ENCODE measurements around the gene BPIFB3.

Gene BPIFB3

DNA sequence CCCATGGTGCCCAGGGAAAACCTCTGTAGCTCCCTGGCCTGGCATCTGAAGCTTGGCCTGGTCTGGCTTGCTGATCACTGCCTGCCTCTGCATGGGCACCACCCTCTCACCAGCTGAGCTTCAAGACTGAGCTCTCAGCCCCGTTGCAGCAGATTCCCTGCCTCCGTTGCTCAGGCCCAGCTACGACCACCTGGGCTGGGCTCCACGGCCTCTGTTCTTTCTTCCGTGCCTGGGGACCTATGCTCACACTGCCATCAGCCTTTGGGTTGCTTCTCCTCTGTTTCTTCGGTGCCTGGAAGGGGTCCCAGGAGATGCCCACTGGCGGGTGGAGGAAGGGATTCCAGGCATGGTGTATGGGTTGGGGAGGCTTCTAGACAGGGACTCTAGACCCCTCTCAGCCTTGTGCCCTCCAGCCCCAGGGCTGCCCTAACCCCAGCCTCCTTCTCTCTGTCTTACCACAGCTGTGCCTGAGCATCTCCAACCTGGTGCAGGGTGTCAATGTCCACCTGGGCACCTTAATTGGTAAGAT lies 37.1 kb upstream of the BPIFB3 start:
- no peak for DNase-seq

- no peak for DNase-seq
These were observed 36.2 kb upstream of the BPIFB3 start for GRCh38 chr20:33017542-33017941.

GRCh38 chr20:33018169-33018931 lies 35.4 kb upstream of the BPIFB3 start:
- DNase-seq = no peak

GRCh38 chr20:33019465-33020277 lies 34.0 kb upstream of the BPIFB3 start:
- no peak for DNase-seq

DNA sequence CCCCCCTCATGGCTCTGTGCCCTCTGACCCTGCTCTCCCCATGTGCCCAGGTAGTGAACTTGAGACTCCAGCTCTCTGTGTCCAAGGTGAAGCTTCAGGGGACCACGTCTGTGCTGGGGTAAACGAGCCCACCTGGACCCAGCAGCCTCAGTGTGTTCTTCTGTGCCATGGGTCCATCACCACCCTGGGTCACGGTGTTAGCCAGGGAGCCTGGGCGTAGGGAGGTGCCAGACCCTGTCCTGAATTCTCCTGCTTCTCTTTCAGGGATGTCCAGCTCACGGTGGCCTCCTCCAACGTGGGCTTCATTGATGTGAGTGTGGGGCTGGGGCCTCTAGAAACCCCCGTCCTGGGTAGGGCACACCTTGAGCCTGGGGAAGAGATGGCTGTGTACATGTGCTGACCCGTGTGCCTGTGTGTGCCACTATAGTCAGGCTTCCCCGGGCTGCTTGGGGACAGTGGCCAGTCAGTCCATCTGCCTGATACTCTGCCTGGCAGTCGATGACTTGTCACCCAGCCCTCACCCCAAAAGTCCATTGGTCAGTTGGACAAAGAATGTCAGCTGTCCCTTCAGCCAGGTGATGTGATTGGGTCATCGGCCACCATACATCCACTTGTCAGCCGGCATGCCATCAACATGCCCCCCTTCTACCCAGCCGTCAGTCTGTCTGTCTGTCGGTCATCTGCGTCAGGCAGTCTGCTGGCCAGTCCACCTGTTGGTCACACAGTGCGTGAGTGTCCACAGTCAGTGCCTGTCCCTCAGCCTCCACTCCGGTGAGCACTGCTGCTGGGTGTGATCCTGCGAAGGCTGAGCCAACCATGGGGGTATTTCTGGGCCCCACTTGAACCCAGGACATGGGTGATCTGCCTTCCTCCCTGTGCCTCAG lies 33.2 kb upstream of the BPIFB3 start:
- DNase-seq = no peak

DNA sequence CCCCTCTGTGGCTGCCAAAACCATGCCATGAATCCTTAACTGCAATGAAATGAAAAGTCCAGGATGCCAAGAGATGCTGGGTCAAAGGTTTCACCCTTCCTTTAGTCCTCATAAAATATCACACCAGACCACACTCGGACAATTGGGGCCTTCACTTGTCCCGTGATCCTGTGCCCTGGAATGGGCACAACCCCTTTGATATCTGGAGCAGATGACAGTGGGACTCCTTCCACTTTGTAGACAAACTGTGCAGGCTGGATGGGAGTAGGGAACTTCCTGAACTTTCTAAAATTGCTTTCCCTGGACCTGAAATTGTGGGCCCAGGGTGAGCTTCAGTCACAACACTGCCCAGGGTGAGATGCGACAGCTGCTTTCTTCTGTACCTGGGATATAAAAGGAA lies 31.8 kb upstream of the BPIFB3 start:
- DNase-seq = no peak

- no peak for DNase-seq
These were observed 31.4 kb upstream of the BPIFB3 start for GRCh38 chr20:33022289-33022688.

DNA sequence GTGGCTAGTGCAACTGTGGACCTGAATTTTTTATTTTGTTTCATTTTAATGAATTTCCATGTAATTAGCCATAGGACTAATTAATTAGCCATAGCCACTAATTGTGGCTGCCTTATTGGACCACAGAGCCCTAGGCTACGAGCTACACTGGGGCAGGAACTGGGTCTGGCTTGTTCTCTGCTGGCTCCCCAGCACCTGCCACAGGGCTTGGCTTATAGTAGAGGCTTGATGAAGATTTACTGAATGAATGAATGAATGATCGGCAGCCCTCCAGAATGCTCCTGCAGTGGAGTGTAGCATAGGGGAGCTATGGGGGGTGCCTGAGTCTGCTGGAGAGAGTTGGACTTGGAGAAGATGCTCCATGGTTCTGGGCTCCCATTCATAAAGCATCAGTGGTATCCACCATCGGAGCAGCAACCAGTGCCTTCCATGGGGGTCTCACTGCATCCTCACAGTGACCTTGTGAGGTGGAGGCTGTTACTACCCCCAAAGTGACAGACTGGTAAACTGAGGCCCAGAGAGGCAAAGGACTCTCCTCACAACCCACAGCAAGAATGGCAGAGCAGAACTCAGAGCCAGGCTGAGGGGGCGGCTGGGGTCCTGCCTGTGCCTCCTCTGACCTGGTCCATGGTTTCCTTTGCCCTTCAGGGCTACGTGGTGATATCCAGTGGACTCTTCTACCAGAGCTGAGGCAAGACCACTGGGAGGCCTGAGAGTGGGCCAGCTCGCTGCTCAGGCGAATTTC lies 30.8 kb upstream of the BPIFB3 start:
- DNase-seq = no peak

DNA sequence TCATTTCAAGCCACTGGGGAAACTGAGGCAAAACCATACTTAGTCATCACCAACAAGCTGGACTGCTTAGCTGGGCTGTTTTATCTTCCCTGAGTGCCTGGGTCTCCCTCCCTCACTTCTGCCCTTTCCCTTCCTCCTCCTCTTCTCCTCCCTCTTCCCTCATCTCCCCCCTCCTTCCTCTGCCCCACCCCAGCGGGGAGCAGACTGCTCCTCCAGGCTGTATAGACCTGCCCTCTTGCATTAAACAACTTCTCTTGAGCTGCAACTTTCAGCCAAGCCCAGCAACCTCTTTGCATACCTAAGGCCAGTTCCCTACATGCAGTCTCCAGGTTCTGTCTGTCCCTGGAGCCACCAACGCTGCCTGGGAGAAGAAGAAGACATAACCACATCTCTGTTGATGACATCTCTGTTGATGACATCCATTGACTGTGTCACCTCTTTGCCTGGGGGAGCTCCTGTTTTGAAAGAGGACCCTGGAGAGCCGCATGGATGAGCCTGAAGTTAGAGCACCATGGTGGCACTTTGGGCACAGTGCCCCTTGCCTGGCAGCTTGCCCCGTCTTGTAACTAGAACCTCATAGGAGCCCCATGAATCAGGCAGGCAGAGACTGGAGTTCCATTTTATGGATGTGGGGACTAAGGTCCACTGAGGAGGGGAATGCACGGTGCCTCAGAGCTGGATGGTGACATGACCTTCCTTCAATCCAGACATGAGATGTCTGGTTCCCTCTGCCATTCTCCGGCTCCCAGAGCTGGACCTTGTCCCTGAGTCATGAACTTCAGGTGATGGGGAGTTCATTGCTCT lies 30.1 kb upstream of the BPIFB3 start:
- DNase-seq = no peak

DNA sequence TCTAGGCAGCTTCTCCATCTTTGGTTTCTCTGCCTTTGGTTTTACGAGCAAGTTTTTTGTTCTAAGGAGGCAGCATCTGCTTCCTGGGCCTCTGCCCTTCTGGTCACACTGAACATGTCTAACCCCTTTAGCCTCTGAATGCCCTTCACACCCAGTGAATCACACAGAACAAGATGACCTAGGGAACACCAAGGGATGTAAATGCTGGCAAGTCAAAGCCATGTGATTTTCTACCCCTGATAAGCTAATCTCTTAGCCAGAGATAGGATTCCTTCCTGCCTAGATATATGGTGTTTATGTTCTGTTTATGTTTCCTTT lies 29.5 kb upstream of the BPIFB3 start:
- DNase-seq = no peak

DNA sequence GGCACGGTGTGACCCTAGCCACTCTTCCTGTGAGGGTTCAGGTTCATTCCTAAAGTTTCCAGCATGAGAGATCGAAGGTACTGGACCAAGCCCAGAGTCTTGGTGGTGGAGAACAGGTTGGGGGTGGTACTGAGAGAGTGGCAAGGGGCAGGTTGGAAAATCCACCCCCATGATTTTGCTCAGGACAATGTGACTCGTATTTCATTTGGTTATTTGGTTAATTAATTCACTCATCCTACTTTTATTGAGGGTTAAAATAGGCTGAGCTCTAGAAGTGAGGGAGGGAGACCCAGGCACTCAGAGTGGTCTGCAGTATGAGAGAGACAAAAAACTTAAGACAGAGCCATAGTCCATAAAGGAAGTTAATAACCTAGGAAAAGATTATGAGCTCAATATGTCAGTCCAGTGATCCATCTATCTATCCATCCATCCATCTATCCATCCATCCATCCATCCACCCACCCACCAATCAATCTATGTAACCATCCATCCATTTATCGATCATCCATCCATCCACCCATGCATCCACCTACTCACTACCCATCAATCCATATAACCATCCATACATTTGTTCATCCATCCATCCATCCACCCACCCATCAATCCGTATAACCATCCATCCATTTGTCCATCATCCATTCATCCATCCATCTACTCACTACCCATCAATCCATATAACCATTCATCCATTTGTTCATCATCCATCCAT lies 28.9 kb upstream of the BPIFB3 start:
- no peak for DNase-seq

GRCh38 chr20:33025318-33025876 lies 28.3 kb upstream of the BPIFB3 start:
- DNase-seq = no peak

DNA sequence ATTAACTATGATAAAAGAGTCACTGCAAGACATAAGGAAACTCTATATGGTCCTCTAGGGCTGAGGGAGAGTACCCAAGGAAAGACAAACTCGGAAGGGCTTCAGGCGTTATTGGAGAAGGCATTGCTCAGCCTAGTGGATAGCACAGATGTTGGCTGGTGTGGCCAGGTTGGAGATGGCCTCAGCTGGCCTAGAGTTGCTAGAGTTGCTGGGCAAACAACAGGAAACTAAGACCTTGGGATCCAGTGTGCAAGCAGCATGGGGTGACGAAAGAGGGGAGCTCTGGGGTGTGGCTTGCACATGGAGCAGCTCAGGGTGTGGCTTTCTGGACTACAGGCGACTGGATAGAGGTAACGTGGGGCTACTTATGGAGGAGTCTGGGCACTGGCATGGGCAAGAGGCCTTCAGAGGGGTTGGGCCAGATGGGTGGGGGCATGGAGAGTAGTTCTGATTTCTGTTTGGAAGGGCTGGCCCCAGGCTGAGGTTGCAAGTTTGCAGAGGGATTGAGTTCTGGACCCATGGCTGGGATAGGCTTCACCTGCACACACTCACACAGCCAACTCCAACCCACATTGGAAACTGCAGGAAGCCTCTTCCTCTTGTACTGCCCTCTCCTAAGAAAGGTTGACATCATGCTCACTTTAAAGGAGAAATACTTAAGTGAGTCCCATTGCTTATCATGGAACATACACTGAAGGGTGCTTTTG lies 27.5 kb upstream of the BPIFB3 start:
- DNase-seq = no peak

- no peak for DNase-seq
These were observed 26.6 kb upstream of the BPIFB3 start for GRCh38 chr20:33026779-33027759.

DNA sequence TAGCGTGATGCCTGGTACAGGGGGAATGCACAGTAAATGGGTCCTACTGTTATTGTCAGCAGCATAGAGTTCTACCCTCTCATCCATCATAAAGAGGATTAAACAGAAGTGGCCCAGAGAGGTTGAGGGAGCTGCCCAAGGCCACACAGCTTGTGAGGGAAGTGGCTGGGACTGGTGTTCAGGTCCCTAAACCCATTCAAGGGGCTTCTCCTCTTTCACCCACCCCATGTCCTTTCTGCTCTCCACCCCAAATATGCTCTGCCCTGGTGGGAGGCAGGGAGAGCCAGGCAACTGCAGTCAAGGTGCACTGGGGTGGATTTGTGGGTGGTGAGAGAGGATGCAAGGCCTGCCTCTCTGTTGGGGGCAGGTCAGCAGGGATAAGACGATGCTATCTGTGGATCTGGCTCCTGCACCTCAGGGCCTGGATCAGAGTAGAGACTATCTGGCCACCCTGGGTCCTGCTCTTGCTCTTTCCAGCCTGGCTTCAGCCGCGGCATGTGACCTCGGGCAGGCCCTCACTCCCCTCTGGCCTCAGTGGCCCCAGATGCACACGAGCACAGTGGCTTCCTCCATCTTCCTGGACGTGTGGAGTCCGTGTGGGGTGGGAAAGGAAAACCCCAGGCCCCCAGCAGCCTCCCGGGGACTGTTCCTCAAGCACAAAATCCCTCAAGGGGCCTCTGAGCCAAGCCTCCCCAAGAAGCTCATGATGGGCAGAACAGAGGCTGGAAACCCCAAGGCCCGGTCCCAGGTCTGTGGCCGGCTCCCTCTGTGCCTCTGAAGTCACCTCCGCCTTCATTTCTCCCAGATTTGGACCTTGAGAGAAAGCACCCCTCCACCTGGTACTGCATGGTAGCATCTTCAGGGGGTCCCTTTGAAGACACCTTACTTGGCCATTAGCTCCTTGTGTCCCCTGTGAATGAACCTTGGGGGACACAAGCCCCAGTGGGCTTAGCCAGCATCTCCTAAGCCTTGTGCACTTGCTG lies 25.6 kb upstream of the BPIFB3 start:
- no peak for DNase-seq

- no peak for DNase-seq
These were observed 24.8 kb upstream of the BPIFB3 start for GRCh38 chr20:33028875-33029274.

DNA sequence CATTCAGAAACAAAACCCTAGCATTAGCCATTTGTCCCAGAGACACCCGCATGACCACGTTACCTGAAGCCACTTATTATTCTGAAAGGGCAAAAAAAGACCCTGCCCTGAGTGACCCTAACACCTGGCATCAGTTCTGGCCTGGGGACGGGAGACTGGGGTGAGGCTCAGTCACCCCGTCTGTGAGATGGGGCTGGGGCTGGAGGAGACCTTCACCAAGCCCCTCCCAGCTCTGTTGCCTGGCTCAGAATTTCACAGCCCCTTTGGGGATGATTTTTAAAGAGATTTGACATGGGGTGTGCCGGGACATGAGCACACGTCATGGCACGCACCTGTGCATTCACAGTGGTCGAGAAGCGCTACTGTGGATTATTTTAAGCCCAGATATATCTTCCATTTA lies 23.6 kb upstream of the BPIFB3 start:
- no peak for DNase-seq

All from bone marrow (tissue), 2 donors.